Esophagus muscularis mucosa (tissue), 3 donors: ENCODE data around the gene TMEM258.

Experiments used
- POLR2A ChIP-seq: fragments of 450-650 bp; IDR thresholded peaks from one replicate; pipeline ENCODE4 v1.6.1; 2017; ENCODE audit warnings: antibody characterized with exemption, moderate library complexity, mild to moderate bottlenecking, low read depth
- POLR2AphosphoS5 ChIP-seq, 2 donors: sonication (generic); formaldehyde crosslinking; IDR thresholded peaks; one replicate each; pipeline ENCODE4 v1.6.1; 2017; ENCODE audit warnings: antibody characterized with exemption in 2 of 2
- TF ChIP-seq, protein P1 (sequence below), 3 experiments: fragments of 200-600 bp in 2 of 3; fragments of 450-650 bp in 1 of 3; sonication (generic) in 2 of 3; IDR thresholded peaks; one replicate each; pipeline ENCODE4 v1.5.1; 2017 to 2019; ENCODE audit warnings: antibody characterized with exemption in 3 of 3, mild to moderate bottlenecking in 2 of 3, moderate library complexity in 1 of 3

DNA sequence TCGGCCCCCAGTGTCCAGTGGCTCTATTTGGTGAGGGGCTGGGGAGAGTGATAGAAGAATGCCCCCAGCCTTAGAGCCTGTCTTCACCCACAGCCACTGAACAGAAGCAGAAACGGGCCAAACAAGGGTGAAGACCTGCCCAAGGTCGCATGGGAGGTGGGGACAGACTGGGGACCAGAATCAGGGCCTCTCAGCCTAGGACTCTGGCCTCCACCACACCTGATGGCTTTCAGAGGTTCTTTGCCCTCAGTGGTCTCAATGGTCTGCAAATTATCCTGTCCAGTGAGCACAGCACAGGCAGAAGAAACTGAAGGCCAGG, 44.5 kb downstream of the TMEM258 start:
- TF ChIP-seq, protein P1, sequence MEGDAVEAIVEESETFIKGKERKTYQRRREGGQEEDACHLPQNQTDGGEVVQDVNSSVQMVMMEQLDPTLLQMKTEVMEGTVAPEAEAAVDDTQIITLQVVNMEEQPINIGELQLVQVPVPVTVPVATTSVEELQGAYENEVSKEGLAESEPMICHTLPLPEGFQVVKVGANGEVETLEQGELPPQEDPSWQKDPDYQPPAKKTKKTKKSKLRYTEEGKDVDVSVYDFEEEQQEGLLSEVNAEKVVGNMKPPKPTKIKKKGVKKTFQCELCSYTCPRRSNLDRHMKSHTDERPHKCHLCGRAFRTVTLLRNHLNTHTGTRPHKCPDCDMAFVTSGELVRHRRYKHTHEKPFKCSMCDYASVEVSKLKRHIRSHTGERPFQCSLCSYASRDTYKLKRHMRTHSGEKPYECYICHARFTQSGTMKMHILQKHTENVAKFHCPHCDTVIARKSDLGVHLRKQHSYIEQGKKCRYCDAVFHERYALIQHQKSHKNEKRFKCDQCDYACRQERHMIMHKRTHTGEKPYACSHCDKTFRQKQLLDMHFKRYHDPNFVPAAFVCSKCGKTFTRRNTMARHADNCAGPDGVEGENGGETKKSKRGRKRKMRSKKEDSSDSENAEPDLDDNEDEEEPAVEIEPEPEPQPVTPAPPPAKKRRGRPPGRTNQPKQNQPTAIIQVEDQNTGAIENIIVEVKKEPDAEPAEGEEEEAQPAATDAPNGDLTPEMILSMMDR (IDR thresholded peaks at IDR 0.05) = no peak
- TF ChIP-seq POLR2A (no peak), POLR2AphosphoS5 (IDR thresholded peaks at IDR 0.05) (no peak)
